GM18907 (cell line): ENCODE measurements around the gene MPRIP.

ENCODE experiments used
- ATAC-seq: cut with Tn5 transposase; IDR thresholded peaks from one replicate; pipeline ENCODE4 v1.9.1; 2021; ENCODE audit warnings: mild to moderate bottlenecking, moderate library complexity; ENCODE audit not compliant: unreplicated experiment

MPRIP gene

DNA sequence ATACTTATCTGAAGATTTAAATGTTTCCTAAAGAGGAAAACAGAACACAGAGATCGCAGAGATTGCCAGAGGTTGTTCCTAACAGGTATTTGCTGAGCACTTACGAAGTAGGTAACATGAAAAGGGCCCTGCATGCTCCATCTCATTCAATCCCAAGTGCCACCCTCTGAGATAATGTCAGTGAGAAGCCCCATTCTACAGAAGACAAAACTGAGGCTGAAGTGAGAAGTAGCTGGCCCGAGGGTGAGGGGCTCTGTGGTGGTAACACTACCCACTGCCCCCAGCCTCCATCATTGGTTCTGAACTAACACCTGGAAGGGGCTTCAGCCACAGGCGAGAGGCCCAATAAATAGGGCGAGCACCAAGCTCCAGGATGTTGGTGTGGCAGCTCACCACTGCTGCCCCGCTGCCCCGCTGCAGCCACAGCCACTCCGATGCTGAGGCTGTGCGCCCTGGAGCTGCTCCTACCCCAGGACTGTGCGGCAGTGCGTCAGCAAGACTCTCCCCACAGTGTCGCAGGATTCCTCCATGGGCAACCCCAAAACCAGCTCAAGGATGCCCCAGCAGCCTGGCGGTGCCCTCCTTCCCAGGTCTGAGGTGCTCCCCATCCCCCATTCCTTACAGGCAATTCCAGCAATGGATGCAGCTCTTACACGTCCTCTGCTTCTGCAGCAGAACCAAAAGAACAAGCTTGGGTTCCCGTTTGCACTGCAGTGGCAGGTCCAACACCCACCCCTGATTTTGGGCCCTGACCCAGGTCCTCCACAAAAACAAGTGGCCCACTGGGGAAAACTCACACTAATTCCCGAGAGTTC, 184.4 kb downstream of the MPRIP start:
- ATAC-seq: no peak

DNA sequence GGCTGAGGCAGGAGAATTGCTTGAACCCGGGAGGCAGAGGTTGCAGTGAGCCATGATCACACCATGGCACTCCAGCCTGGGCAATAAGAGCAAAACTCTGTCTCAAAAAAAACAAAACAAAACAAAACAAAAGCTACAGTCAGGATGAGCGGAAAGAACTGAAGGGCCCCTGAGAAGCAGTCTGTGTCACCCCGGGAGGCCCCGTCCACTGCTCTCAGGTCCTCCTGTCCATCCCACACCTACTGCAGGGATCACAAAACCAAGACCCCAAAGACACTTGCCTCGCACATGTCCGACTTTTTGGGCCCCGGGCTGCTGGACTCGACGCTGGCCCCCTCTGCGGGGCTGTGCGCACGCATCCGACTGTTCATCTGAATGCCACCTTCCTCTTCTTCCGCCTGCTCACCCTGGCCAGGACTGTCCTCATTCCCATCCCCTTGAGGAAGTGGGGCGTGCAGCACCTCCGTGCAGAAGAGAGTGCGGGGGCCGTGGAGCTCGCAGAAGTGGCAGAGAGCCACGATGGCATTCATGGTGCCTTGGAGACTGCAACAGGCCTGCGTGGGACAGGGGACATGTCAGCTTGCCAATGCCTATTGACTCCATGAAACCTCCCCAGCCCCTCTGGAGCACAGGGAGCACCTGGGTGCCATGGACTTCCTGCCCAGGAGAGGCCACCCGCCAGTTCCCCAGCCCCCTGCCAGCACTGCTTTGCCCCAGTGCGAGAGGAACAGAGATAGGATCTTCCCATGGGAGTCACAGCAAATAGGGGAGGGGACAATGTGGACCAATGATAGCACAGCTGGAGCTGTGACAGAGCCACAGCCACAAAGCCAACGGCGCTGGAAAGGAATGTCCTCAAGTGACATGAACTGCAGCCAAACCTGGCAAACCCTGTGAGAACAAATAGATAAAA, 185.6 kb downstream of the MPRIP start:
- no peak for ATAC-seq

DNA sequence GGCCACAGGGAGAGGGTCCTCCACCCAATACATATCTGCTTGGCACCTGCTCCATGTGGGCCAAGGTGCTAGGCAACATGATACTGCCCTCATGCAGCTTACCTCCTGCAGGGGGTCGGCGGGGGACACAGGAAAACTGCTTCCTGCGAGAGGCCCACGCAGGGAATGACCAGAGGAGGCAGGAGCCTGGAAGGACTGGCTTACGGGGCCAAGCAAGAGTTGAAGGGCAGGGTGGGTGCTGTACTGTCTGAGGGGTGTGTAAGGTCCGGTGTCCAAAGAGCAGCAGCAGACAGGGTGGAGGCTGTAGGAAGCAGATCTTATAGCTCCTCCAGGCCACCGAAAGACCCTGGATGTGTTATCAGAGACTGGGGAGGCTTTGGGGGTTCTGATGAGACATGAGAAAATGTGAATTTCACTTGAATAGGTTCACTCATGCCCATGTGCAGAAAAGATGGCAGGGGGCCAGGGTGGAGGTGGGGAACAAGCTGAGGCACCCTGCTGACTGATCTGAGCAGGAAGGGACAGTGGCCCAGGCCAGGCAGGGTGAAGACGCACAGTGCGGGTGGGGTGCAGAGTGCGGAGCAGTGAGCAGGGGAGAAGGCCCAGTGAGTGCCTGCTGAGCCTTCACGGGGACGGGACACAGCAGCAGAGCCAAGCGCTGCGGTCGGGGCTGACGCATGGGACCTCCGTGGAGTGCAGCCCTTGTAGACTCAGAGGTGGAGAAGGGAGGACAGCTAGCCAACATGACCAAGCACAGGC, 186.4 kb downstream of the MPRIP start:
- no peak for ATAC-seq

DNA sequence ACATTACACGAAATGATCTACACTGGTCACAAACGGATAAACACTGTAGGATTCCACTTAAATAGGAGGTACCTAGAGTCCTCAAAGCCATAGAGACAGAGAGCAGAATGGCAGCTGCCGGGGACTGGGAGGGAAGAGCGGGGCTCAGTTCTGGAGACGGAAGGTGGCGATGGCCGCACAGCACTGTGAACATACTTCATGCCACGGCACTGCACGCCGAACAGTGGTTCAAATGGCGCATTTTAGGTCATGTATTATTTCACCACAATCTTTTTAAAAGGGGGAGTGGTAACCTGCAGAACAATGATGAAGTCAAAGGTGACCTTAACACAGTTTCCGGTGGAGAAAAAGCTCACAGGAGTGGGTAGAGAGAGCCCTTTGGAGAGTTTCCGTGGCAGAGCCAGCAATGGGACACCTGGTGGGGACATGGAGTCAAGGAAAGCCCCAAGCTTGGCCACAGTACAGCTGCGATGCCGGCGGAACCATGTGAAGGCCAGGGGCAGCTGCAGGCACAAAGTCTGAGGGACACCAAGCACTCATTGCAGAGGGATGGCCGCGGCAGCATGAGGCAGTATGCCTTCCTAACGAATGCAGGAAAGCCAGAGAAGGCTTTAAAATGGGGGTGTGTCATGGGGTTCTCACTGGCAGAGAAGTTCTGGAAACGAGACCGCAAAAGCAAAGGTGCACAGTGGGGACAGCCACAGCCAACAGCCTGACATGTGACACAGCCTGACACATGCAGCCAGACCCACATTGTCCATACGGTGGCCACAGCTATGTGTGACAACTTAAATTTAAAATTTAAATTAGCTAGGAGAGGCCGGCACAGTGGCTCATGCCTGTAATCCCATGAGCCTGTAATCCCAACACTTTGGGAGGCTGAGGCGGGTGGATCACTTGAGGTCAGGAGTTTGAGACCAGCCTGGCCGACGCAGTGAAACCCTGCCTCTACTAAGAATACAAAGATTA, 187.4 kb downstream of the MPRIP start:
- ATAC-seq: no peak

DNA sequence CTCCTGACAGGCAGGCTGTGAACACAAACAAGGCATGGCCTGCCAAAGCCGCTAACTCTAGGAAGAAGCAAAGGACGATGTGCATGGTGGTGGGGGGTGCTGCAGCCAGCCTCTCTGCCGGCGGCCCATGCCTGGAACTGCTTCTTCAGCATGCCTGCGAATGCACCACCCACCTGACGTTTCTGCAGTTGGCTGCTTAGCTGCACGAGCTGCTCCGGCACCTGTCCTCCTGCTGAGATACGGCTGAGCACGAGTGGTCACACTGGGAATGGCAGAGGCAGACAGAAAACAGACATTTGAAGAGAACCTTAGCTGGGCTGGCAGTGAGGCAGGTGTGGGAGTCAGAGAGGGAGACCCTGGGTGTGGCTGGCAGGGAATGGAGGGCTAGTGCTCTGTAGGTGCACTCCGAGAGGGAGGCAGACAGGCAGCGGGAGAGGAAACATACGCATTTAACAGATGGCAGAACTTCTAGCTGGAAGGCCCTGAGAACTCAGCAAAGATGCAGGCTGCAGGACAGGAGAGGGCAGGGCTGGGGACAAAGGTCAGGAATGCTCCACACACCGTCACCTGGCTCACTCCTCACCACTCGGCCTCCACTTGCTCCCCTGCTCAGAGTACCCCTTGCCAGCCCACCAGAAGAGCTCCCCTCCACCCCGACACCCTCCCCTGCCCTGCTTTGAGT, 189.5 kb downstream of the MPRIP start:
- no peak for ATAC-seq

DNA sequence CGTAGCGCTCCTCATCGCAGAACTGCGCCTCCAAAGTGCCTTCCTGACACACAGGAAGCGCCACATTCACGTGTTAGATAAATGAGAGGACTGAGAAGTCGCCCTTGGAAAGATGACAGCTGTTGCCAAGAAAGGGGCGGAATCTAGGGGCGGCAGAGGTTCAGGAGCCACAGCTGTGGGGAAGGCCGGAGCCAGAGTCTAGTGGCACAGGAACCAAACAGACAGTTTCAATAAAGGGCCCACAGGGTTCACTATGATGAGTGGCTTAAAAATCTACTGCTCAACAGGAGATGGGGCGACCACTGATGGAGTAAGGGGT, 190.0 kb downstream of the MPRIP start:
- no peak for ATAC-seq

DNA sequence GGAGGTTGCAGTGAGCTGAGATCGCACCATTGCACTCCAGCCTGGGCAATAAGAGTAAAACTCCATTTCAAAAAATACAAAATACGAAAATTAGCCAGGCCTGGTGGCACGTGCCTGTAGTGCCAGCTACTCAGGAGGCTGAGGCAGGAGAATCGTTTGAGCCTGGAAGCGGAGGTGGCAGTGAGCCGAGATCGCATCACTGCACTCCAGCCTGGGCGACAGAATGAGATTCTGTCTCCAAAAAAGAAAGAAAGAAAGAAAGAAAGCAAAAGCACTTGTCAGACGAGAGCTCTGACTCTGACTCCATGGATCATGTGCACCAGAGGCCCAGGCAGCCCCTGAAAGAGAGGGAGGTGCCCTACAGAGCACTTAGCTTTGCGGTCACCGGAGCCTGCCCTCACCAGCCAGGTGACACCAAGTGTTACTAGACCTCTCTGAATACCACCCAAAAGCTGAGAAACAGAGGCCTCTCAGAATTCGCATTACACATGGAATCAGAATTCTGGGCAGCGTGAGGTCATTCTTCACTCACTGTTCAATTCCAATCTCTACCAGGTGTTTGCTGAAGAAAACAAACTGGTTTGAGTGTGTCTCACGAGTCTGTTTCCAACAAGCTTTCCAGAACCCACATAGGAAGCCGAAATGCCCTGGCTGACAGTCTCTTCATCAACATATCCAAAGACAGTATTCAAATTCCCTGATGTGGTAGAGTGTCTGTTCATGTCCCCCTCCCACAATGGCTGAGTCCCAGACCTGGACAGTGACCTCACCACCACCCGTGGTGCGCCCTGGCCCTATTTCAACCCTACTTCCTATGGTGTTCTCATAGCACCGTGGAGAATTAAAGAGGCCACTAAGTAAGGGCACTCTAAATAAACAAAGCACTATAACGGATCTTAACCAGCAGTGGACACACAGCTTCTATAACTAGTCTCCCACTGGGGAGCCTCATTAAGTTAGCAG, 193.2 kb downstream of the MPRIP start:
- no peak for ATAC-seq

DNA sequence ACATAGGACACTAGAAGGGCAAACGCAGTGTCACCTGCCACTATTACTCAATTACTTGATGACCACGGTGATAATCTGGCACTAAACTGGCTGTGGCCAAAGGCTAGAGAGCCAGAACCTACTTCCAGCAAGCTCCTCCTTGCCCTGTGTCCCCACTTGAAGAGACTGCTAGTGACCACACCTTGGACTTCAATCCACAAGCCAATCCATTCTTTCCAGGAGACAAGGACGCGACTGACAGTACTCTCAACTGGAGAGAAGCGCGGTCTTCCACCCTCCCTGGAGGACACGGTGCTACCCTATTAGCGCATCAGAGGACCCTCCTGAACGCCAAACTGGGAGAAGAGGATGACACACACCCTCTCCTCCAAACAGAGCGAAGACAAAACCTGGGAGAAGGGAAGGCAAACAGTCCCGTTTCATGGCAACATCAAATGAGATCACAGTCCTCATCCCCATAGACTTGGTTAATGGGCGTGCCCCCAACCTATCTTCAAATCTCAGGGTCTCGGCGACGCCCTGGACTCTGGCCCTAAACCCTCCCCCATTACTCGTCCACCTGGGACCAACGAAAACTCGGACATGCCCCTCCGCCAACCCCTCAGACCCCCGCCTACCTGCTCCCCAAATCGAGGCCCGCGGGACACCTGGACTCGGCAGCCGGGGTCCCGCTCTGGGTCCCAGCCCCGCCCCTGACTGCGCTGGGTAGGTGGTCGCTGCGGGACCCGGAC, 194.2 kb downstream of the MPRIP start:
- peak; percentile 19 for ATAC-seq

DNA sequence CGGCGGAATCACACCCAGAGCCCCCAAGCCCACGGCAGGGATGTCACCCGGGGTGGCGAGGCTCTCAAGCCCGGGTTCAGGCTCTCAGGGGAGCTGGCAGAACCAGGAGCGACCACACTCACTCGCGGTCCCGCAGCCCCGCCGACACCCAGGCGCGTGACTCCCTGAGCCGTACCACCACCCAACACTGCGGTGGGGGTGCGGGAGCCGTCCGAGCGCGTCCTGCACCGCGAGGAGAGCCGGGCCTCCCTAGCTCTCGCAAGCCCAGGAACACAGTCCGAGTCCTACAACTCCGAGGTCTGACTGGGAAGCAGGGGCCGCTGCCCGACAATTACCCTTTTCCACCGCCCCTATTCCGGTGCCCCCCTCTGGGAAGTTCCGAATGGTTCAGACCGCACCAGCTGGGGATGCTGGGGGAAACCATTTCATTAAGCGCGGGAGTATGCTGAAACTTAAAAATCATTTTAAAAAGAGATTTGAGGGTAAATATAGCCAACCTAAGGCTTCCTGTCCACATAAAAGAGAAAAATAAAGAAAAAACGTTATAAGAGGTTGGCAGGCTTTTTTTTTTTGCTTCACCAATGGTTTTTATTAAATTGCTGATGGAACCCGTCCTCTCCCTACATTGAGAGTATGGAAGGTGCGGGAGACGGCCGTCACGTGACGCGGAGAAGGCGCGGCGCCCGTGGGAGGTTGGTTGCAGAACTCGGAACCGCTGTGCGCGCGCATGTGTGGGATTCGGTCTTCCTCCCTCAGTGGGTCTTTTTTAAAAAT, 195.0 kb downstream of the MPRIP start, which contains the start of gene FLCN:
FLCN (minus strand) TSS at position 143 of the 774 bp plus-strand sequence. CDS start 9,031 bp downstream, outside the sequence.
- ATAC-seq: peak; percentile 76

DNA sequence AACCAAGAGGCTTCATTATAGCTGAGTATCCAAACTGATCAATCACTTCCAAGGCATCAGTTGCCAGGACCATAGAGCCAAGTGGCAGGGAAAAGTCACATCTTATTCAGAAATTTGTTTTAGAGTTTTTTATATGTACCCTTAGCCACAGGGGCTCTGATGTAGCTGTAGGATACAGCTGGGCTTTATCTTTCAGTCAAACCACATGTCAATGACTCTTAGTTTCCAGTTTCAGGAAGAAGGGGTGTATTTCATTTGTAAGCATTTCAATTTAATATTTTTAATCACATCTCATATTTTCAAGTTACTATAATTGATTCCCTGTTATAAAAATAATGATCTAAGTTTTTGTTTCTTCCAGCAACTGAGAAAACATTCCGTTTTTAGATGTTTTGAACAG, 197.6 kb downstream of the MPRIP start:
- ATAC-seq: no peak

DNA sequence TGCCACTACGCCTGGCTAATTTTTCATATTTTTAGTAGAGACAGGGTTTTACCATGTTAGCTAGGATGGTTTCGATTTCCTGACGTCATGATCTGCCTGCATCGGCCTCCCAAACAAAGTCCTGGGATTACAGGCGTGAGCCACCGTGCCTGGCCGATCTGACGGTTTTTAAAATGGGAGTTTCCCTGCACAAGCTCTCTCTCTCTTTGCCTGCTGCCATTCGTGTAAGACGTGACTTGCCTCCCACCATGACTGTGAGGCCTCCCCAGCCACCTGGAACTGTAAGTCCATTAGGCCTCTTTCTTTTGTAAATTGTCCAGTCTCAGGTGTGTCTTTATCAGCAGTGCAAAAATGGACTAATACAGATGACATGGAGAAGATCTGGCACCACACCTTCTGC, 199.4 kb downstream of the MPRIP start:
- no peak for ATAC-seq

DNA sequence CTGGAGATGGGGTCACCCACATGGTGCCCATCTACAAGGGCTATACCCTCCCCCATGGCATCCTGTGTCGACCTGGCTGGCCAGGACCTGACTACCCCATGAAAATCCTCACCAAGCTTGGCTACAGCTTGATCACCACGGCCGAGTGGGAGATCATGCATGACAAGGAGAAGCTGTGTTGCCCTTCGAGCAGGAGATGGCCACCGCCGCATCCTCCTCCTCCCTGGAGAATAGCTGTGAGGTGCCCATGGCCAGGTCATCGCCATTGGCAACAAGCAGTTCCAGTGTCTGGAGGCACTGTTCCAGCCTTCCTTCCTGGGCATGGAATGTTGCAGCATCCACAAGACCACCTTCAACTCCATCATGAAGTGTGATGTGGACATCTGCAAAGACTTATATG, 200.0 kb downstream of the MPRIP start:
- no peak for ATAC-seq
